K562 (cell line): ENCODE results near the gene EFNA5. TPM values are rescaled to one million over a fixed set of nuclear protein-coding genes. Genes with fewer than 3 reads are reported as not detected.

Experiments used
- ATAC-seq: fragments of 200-7000 bp; cut with Tn5 transposase; 3 replicates; pipeline ENCODE4 v1.9.1; 2020; ENCODE audit warnings: moderate library complexity
- BruUV-seq: library from RNA; stranded (reverse); fragments of 400-500 nt; replicated peaks from 2 replicates; lab custom pipeline; 2021; lab: Mats Ljungman, UMichigan
- CTCF ChIA-PET: fragments of 300-600 bp; formaldehyde crosslinking; extraction: SDS; loops from one replicate; lab custom pipeline; 2021; ENCODE audit warnings: low intra/inter-chr PET ratio; lab: Yijun Ruan, JAX
- POLR2A ChIA-PET: fragments of 300-600, 350-650 bp; sonication (Branson Sonifier 250); formaldehyde crosslinking; extraction: SDS; loops from one replicate; lab custom pipeline; 2021; ENCODE audit warnings: antibody characterized with exemption, inconsistent platforms; lab: Yijun Ruan, JAX
- DNase-seq, 4 experiments: peaks; one replicate each; pipeline versions ENCODE4 v3.0.0 to v3.0.0-alpha.2; 2011 to 2018; ENCODE audit warnings: low spot score in 3 of 4, mixed read lengths in 3 of 4; ENCODE audit errors: extremely low read depth in 1 of 4
- FAIRE-seq: peaks from 2 replicates; lab custom pipeline; 2011; peaks lifted over from hg19 to GRCh38; lab: Jason Lieb, UNC
- H2AFZ ChIP-seq: 2 replicates; pipeline ENCODE4 v1.6.0; 2011; ENCODE audit warnings: low read depth, low read length, control low read depth, inconsistent platforms
- H3K27ac ChIP-seq: fragments of 200-600 bp; 3 replicates; pipeline ENCODE4 v1.8.0; 2011; ENCODE audit warnings: low read depth, mild to moderate bottlenecking, control low read depth, inconsistent platforms, low read length, moderate library complexity, mixed read lengths; ENCODE audit errors: extremely low read depth
- H3K27me3 ChIP-seq, 2 experiments: fragments of 300-600 bp in 1 of 2; 2 replicates in 1 of 2; 3 replicates in 1 of 2; pipeline versions ENCODE4 v1.6.0 to v1.8.0; 2011; ENCODE audit warnings: inconsistent platforms in 2 of 2, low read length in 2 of 2, mild to moderate bottlenecking in 1 of 2, mixed read lengths in 1 of 2, moderate library complexity in 1 of 2; ENCODE audit not compliant: control insufficient read depth in 2 of 2, insufficient read depth in 2 of 2
- H3K36me3 ChIP-seq: fragments of 300-600 bp; 3 replicates; pipeline ENCODE4 v1.8.0; 2011; ENCODE audit warnings: mild to moderate bottlenecking, low read length, inconsistent platforms; ENCODE audit not compliant: control insufficient read depth, insufficient read depth
- H3K4me1 ChIP-seq, 2 experiments: fragments of 200-600 bp in 1 of 2; replicated peaks in 1 of 2; 2 replicates in 1 of 2; 3 replicates in 1 of 2; pipeline versions ENCODE4 v1.5.1 to v1.8.0; 2011; ENCODE audit warnings: inconsistent platforms in 2 of 2, low read length in 2 of 2, mild to moderate bottlenecking in 1 of 2, mixed read lengths in 1 of 2, moderate library complexity in 1 of 2; ENCODE audit not compliant: control insufficient read depth in 2 of 2, insufficient read depth in 2 of 2
- H3K4me2 ChIP-seq: 2 replicates; pipeline ENCODE4 v1.6.1; 2011; ENCODE audit warnings: low read length, control low read depth, inconsistent platforms, mixed read lengths; ENCODE audit not compliant: insufficient read depth
- H3K4me3 ChIP-seq: fragments of 200-600 bp; sonication (generic), shearing (Covaris generic); 2 replicates; pipeline ENCODE4 v1.5.1; 2016; ENCODE audit warnings: control low read depth, inconsistent platforms
- H3K79me2 ChIP-seq: fragments of 200-600 bp; 3 replicates; pipeline ENCODE4 v1.8.0; 2011; ENCODE audit warnings: low read length, inconsistent platforms; ENCODE audit not compliant: control insufficient read depth, insufficient read depth
- H3K9ac ChIP-seq, 2 experiments: 2 replicates each; pipeline versions ENCODE4 v1.6.0 to v1.6.1; 2011; ENCODE audit warnings: low read depth in 2 of 2, low read length in 2 of 2, control low read depth in 1 of 2, inconsistent platforms in 1 of 2, mild to moderate bottlenecking in 1 of 2, mixed read lengths in 1 of 2; ENCODE audit not compliant: insufficient read depth in 1 of 2
- H3K9me1 ChIP-seq: one replicate; pipeline ENCODE4 v1.6.0; 2011; ENCODE audit warnings: inconsistent platforms, mild to moderate bottlenecking, low read length, moderate library complexity; ENCODE audit not compliant: control insufficient read depth, insufficient read depth
- H3K9me3 ChIP-seq: replicated peaks from 2 replicates; pipeline ENCODE4 v1.5.1; 2011; ENCODE audit warnings: low read depth, low read length, inconsistent platforms; ENCODE audit not compliant: control insufficient read depth, insufficient read depth
- H4K20me1 ChIP-seq: replicated peaks from 2 replicates; pipeline ENCODE4 v1.6.1; 2011; ENCODE audit warnings: low read length, inconsistent platforms, mixed read lengths; ENCODE audit not compliant: control insufficient read depth, insufficient read depth
- CREM ChIP-seq: IDR thresholded peaks from 2 replicates; pipeline ENCODE4 v1.6.1; 2014; ENCODE audit warnings: antibody characterized with exemption, low read depth
- CUX1 ChIP-seq: fragments of 200-800 bp; sonication (Bioruptor generic); IDR thresholded peaks from 2 replicates; pipeline ENCODE4 v1.6.1; 2016; ENCODE audit warnings: missing genetic modification characterization, missing compliant biosample characterization
- DPF2 ChIP-seq: fragments of 450-650 bp; IDR thresholded peaks from 2 replicates; pipeline ENCODE4 v1.6.1; 2016
- L3MBTL2 ChIP-seq: fragments of 450-650 bp; IDR thresholded peaks from 2 replicates; pipeline ENCODE4 v1.6.1; 2016; ENCODE audit warnings: mild to moderate bottlenecking, moderate library complexity
- PCBP2 ChIP-seq: fragments of 200-400 bp; formaldehyde crosslinking; IDR thresholded peaks from 2 replicates; pipeline ENCODE4 v1.6.1; 2018; ENCODE audit warnings: low read length, low read depth, mild to moderate bottlenecking, moderate library complexity; ENCODE audit not compliant: poor library complexity, severe bottlenecking
- POLR2AphosphoS2 ChIP-seq: IDR thresholded peaks from 2 replicates; pipeline ENCODE4 v1.6.1; 2012; ENCODE audit warnings: low read length, improper control_type of control experiment
- POLR2AphosphoS5 ChIP-seq: IDR thresholded peaks from 2 replicates; pipeline ENCODE4 v1.6.1; 2011; ENCODE audit warnings: mild to moderate bottlenecking, low read depth, low read length, moderate library complexity; ENCODE audit not compliant: control insufficient read depth, insufficient read depth
- RAD21 ChIP-seq, 2 experiments: fragments of 250-450 bp in 1 of 2; fragments of 450-650 bp in 1 of 2; sonication (Bioruptor Pico) in 1 of 2; formaldehyde crosslinking in 1 of 2; IDR thresholded peaks in 1 of 2; conservative IDR thresholded peaks in 1 of 2; 2 replicates each; pipeline versions ENCODE4 v1.4.0 to v1.8.0; 2020 to 2022; ENCODE audit warnings: mild to moderate bottlenecking in 2 of 2, moderate library complexity in 1 of 2
- RFX5 ChIP-seq: IDR thresholded peaks from 2 replicates; pipeline ENCODE4 v1.6.1; 2011; ENCODE audit warnings: low read depth, mild to moderate bottlenecking, improper control_type of control experiment, low read length
- RNF2 ChIP-seq: sonication (generic); IDR thresholded peaks from 2 replicates; pipeline ENCODE4 v1.6.1; 2016
- SMC3 ChIP-seq: conservative IDR thresholded peaks from 2 replicates; pipeline ENCODE4 v1.6.1; 2011; ENCODE audit warnings: low read depth, low read length, improper control_type of control experiment; ENCODE audit not compliant: insufficient read depth
- ZNF551 ChIP-seq: fragments of 250-450 bp; sonication (Bioruptor Pico); IDR thresholded peaks from 2 replicates; pipeline ENCODE4 v1.5.0; 2021; ENCODE audit warnings: mild to moderate bottlenecking, moderate library complexity
- WGBS: fragments of 100-300 bp; shearing (Covaris generic); methylation state at CpG from one replicate; pipeline ENCODE4 v1.1.6; 2016; ENCODE audit warnings: low coverage, mixed read lengths; ENCODE audit not compliant: insufficient coverage; ENCODE audit errors: missing lambda C conversion rate; 5-methylcytosine and 5-hydroxymethylcytosine counted together
- in situ Hi-C: fragments of 300-500 bp; cut with MboI; formaldehyde crosslinking; loops from 4 replicates; pipeline ENCODE4 v1.15.0; 2018; ENCODE audit warnings: inconsistent platforms, mixed read lengths
- intact Hi-C: fragments of 100-400 bp; cut with micrococcal nuclease; formaldehyde crosslinking; loops from 2 replicates; pipeline ENCODE4 v1.14.2; 2022
- polyA plus RNA-seq, 8 experiments: library from polyadenylated mRNA; depleted of rRNA in 4 of 8; stranded (reverse) in 5 of 8; unstranded in 3 of 8; fragments of >200 nt; fragmentation: Nextera tagmentation in 2 of 8; fragmentation: Illumina TruSeq in 1 of 8; extraction: Ambion mirVana in 2 of 8; extraction: Trizol in 1 of 8; gene quantifications; 2 replicates each; pipeline versions ENCODE4 v1.2.1 to v1.2.3, GENCODE V29; 2011 to 2014; ENCODE audit warnings: inconsistent platforms in 1 of 8, missing spikeins in 1 of 8
- total RNA-seq, 7 experiments: library from RNA; depleted of rRNA in 6 of 7; stranded (reverse); fragments of >200 nt in 6 of 7; fragmentation: Illumina TruSeq in 2 of 7; extraction: Trizol in 2 of 7; gene quantifications; 2 replicates each; pipeline versions ENCODE4 v1.2.1 to v1.2.3, GENCODE V29; 2011 to 2021; ENCODE audit warnings: low replicate concordance in 1 of 7

The EFNA5 gene
- total and polyA plus RNA-seq, 9 of the 15 experiments (the other 6 are each of a cell fraction or from before 2014, with no cell fraction given), result 0.20 TPM; not detected in 8

GRCh38 chr5:107582625-107583024 lies 88.1 kb downstream of the EFNA5 start (continued):
- no peak for TF ChIP-seq RAD21 (CRISPR knock-in tag; conservative IDR thresholded peaks at IDR 0.05 in 1 of 2, IDR thresholded peaks at IDR 0.05 in 1 of 2)

GRCh38 chr5:107580889-107581820 lies 89.6 kb downstream of the EFNA5 start:
- Histone ChIP-seq H3K27me3 (no peaks in the 10 kb centered on the region), H3K4me1 (no peaks in the 10 kb centered on the region), H3K36me3 (no peaks in the 10 kb centered on the region), H3K27ac (no peak overlapping the region), H3K9me1 (no peaks in the 10 kb centered on the region), H3K4me3 (no peak overlapping the region), H3K9ac (no peak overlapping the region), H2AFZ (no peak overlapping the region), H3K9me3 (no peaks in the 10 kb centered on the region), H4K20me1 (no peaks in the 10 kb centered on the region), H3K79me2 (no peaks in the 10 kb centered on the region), H3K4me2 (no peak overlapping the region)
- DNase-seq (no peak), ATAC-seq (no peak), FAIRE-seq (no peak)
- WGBS, result under 1% methylated on average over 8 of the region's 8 CpGs
- POLR2A ChIA-PET, result interaction anchor here (0.7 kb wide), 1 partner anchor 352 kb away, joined by 3 read pairs; no protein-coding TSS in a partner anchor
- CTCF ChIA-PET, result interaction anchor here (0.7 kb wide), 1 partner anchor 631 kb away, joined by 3 read pairs; no protein-coding TSS in a partner anchor
- intact Hi-C loops, result no loop called here
- in situ Hi-C loops, result no loop called here
- no TSS peak for BruUV-seq
- no peak for TF ChIP-seq RFX5
- TF ChIP-seq SMC3, result no peak
- TF ChIP-seq POLR2AphosphoS2, result no peak
- TF ChIP-seq RNF2, result no peak
- no peak for TF ChIP-seq DPF2
- TF ChIP-seq CUX1 (CRISPR knock-in tag), result no peak
- no peak for TF ChIP-seq CREM
- no peak for TF ChIP-seq RAD21 (CRISPR knock-in tag; conservative IDR thresholded peaks at IDR 0.05 in 1 of 2, IDR thresholded peaks at IDR 0.05 in 1 of 2)
- no peak for TF ChIP-seq PCBP2
- TF ChIP-seq L3MBTL2, result no peak
- no peak for TF ChIP-seq POLR2AphosphoS5
- no peak for TF ChIP-seq ZNF551 (CRISPR knock-in tag)
